ENCODE data around the gene SEMA5B.

The SEMA5B gene

DNA sequence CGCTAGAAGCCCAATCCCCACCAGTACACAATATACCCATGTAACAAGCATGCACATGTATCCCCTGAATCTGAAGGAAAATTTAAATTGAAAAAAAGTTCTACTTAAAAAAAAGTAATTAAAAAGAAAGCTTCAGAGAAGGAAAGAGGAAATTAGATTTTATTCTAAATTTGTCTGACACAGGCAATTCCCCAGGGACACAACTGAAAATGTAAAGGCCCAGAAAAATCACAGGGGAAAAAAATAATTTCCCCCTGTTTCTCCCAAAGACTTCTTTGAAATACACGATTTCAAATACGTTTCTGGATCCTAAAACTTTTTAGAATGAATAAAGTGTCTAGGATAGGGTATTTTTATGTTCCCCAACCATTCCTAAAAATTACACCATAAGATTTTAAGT lies 42.9 kb downstream of the SEMA5B start:
- TF ChIP-seq POLR2AphosphoS5 (IDR thresholded peaks at IDR 0.05; ENCODE audit: low read depth, low read length) (no peak), POU2F2 (IDR thresholded peaks at IDR 0.05; ENCODE audit: low read depth, low read length) (no peak), POLR2A (IDR thresholded peaks at IDR 0.05; ENCODE audit: low read depth, low read length) (no peak), TAF1 (IDR thresholded peaks at IDR 0.05; ENCODE audit: low read depth, low read length) (no peak), SPI1 (IDR thresholded peaks at IDR 0.05; ENCODE audit: low read depth, low read length) (no peak), PAX5 (IDR thresholded peaks at IDR 0.05; ENCODE audit: insufficient read depth, low read length, severe bottlenecking) (no peak)
- FAIRE-seq (no peak), DNase-seq (ENCODE audit: insufficient read length, low spot score) (no peak)

DNA sequence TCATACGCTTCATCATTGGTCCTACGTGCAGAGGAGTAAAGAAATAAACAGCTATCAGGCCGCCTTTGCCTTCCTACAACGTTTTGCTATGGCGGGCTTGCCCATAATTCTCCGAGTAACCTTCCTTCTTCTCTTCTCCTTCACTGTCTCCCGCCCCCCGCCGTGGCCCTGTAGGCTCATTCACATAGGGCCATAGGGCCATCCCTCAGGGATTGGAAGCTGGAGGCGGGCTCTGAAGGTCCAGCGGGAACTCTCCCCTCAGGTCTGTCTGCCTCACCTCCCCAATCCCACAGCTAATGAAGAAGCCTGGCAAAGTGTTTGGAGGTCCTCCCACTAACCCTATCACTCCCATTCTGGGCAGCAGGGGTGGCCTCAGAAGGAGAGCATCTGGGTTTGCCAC lies 43.6 kb downstream of the SEMA5B start:
- DNase-seq (ENCODE audit: insufficient read length, low spot score) (no peak), FAIRE-seq (no peak)
- TF ChIP-seq POLR2A (IDR thresholded peaks at IDR 0.05; ENCODE audit: low read depth, low read length) = no peak
- no peak for TF ChIP-seq TAF1 (IDR thresholded peaks at IDR 0.05; ENCODE audit: low read depth, low read length)
- TF ChIP-seq SPI1 (IDR thresholded peaks at IDR 0.05; ENCODE audit: low read depth, low read length) = no peak
- no peak for TF ChIP-seq POU2F2 (IDR thresholded peaks at IDR 0.05; ENCODE audit: low read depth, low read length)
- TF ChIP-seq PAX5 (IDR thresholded peaks at IDR 0.05; ENCODE audit: insufficient read depth, low read length, severe bottlenecking) = no peak
- no peak for TF ChIP-seq POLR2AphosphoS5 (IDR thresholded peaks at IDR 0.05; ENCODE audit: low read depth, low read length)

DNA sequence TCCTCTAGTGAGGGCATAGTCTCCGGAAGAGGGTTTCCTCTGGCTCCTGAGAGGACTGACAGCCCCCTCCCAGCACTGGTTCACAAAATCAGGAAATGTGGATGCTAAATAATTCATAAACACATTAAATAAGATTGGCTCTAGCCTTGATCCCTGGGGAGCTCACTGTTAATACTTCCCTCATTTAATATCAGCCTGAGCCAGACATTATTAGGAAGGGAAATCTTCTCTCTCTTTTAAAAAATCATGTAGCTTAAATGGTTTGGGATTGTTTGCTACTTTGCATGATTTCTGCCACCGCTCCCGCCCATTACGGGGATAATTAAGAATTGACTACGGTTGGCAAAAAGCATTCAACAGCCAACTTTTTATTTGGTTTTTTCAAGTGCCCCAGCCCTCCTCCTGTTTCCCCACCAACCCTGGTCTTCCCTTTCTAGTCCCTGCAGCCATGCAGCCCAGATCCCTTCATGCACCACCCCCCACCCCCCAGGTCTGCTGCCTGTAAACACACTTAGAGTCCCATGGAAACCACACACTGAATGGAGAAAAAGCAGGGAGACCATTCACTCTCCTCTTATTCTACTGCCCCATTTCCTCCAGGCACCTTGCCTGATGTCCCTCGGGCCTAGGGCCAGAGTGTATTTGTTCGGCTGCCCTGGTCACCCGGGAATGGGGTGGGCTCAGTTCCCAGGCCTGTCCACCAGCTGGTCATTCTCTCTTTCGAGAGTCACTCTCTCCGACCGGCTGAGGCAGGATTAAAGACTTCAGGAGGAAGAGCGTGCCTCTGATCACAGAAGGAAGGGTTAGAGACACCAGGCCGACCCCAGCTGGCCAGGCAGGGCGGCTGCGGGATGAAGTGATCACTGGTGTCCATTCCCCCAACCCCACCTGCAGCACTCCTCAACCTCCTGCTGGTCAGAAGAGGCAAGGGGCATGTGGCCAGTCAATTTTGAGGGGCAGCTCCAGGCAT lies 45.1 kb downstream of the SEMA5B start:
- FAIRE-seq (no peak), DNase-seq (ENCODE audit: insufficient read length, low spot score) (no peak)
- TF ChIP-seq SPI1 (IDR thresholded peaks at IDR 0.05; ENCODE audit: low read depth, low read length) = no peak
- TF ChIP-seq POU2F2 (IDR thresholded peaks at IDR 0.05; ENCODE audit: low read depth, low read length) = no peak
- TF ChIP-seq POLR2AphosphoS5 (IDR thresholded peaks at IDR 0.05; ENCODE audit: low read depth, low read length) = no peak

DNA sequence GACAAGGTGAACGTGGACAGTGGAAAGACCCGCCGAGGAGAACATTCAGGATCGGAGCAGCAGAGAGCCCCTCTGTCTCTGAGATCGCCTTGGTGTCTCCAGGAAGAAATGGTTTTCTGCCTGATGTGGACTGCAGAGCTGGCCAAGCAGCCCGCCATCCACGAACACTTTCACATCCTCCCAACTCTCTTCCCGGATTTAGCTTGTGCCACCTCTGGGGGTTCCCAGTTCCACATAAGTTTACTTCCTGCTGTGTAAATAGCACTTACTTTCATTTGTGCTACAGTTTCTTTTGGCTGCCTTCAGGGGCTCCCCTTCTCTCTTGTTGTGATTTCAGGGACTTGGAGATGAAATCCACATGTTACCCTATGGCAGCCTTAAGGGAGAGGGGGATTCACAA lies 48.4 kb downstream of the SEMA5B start:
- FAIRE-seq = no peak
- TF ChIP-seq TAF1 (IDR thresholded peaks at IDR 0.05; ENCODE audit: low read depth, low read length) (no peak), POLR2A (IDR thresholded peaks at IDR 0.05; ENCODE audit: low read depth, low read length) (no peak), SPI1 (IDR thresholded peaks at IDR 0.05; ENCODE audit: low read depth, low read length) (0 out of 2 replicates have a peak, but pooled peaks have one; percentile 10)
- DNase-seq (ENCODE audit: insufficient read length, low spot score) = no peak

DNA sequence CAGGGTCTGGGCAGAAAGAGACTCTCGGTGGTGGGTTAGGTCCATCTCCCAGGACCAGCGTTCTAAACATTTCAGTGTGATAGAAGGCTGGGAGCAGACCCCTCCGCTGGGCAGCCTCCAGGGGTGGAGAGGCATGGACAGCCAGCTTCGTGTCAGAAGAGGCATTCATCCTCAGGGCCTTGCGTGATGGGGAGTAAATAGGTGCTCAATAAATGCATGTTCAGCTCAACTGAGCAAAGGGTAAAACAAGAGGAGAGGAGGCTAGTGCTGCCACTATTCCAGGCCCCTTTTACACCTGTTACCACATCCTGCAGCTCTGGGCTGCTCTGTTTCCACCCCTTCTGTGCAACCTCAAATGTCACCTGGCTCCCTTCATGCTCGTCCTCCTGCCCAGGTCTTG lies 49.0 kb downstream of the SEMA5B start:
- no peak for TF ChIP-seq PAX5 (IDR thresholded peaks at IDR 0.05; ENCODE audit: insufficient read depth, low read length, severe bottlenecking)
- TF ChIP-seq POLR2A (IDR thresholded peaks at IDR 0.05; ENCODE audit: low read depth, low read length) = no peak
- TF ChIP-seq SPI1 (IDR thresholded peaks at IDR 0.05; ENCODE audit: low read depth, low read length) = no peak
- TF ChIP-seq TAF1 (IDR thresholded peaks at IDR 0.05; ENCODE audit: low read depth, low read length) = no peak
- TF ChIP-seq POU2F2 (IDR thresholded peaks at IDR 0.05; ENCODE audit: low read depth, low read length) = no peak
- TF ChIP-seq POLR2AphosphoS5 (IDR thresholded peaks at IDR 0.05; ENCODE audit: low read depth, low read length) = no peak
- DNase-seq (ENCODE audit: insufficient read length, low spot score) = no peak
- no peak for FAIRE-seq

DNA sequence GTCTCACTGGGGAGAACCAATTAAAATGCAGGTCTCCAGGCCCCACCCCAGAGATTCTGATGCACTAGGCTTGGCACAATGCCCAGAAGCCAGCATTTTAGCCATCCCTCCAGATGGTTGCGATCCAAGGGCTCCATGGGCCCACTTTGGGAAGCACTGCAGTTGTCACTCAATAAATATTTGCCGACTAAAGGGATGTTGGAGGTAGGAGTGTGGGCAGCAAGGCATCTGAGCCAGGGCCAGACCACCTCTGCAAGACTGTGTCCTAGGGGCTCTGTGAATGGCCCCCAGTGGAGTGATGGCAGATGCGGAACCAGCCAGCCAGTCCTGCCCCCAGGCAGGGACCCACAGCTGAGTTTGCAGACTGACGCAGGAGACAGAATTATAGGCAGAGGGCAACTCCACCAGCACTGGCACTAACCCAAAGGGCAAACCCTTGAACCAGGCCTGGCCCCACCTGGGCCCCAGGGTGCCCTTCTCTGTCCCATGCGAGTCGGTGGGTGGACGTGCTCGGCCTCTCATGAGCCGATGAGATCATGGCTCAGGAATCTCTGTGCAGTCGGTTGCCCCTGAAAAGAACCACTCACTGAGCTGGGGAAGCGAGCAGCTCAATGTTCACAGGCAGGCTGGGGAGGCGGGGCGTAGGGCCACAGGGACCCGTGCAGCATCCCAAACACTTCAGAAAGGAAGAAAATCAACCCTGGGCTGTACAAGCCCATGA lies 49.7 kb downstream of the SEMA5B start:
- TF ChIP-seq POU2F2 (IDR thresholded peaks at IDR 0.05; ENCODE audit: low read depth, low read length) (no peak), PAX5 (IDR thresholded peaks at IDR 0.05; ENCODE audit: insufficient read depth, low read length, severe bottlenecking) (no peak), TAF1 (IDR thresholded peaks at IDR 0.05; ENCODE audit: low read depth, low read length) (no peak), POLR2A (IDR thresholded peaks at IDR 0.05; ENCODE audit: low read depth, low read length) (no peak), POLR2AphosphoS5 (IDR thresholded peaks at IDR 0.05; ENCODE audit: low read depth, low read length) (no peak), SPI1 (IDR thresholded peaks at IDR 0.05; ENCODE audit: low read depth, low read length) (no peak)
- FAIRE-seq (no peak), DNase-seq (ENCODE audit: insufficient read length, low spot score) (no peak)

DNA sequence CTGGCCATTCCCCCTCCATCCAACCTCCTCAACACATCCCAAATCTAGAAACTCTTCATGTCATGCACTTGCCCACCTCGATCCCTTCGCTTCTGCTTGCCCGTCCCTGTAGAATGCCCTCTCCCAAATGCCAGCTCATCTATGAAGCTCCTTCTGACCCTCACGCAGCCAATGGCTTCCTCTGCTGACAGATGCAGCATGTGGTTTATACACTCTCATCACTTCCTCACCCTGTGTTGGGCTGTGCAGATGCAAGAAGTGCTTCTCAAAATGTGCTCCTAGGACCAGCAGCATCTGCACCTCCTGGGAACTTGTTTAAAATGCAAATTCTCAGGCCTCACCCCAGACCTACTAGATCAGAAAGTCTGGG lies 51.7 kb downstream of the SEMA5B start:
- FAIRE-seq = peak; percentile 83

DNA sequence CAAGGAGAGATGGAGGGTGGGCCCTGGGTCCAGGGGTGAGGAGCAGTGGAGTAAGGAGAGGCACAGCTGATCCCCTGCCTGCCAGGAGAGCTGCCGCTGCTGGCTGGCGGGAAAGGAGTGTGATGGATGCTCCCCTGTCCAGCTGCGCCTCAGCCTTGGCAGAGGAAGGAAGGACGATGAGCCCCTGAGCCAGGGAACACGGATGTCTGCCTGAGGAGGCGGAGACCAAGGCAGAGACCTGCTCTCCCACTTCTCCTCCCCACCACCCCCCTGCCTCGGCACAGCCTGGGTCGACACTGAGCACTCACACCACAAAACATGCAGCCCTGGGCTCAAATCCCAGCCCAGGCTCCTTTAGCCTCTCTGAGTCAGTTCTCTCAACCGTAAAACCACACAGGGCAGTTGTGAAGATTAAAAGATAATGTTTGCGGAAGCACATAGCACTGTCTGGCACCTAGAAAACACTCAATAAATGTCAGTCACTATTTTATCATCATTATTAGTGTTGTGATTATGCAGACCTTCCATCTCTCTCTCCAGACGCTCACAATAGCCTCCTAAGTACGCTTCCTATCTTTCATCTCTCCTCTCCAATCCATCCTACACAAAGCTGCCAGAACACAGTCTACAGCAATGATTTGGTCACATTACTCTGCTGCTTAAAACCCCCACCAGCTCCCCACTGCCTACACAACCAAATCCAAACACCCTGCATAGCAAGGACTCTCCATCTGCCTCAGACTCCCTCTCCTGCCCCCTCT lies 52.2 kb downstream of the SEMA5B start:
- FAIRE-seq (peak; percentile 63), DNase-seq (ENCODE audit: insufficient read length, low spot score) (peak; percentile 38)

More for the DNA sequence above, 51.7 kb downstream of the SEMA5B start:
- peak; percentile 64 for TF ChIP-seq SPI1 (IDR thresholded peaks at IDR 0.05; ENCODE audit: low read depth, low read length)
- TF ChIP-seq TAF1 (IDR thresholded peaks at IDR 0.05; ENCODE audit: low read depth, low read length) = no peak
- TF ChIP-seq PAX5 (IDR thresholded peaks at IDR 0.05; ENCODE audit: insufficient read depth, low read length, severe bottlenecking) = no peak
- TF ChIP-seq POLR2AphosphoS5 (IDR thresholded peaks at IDR 0.05; ENCODE audit: low read depth, low read length) = no peak
- DNase-seq (ENCODE audit: insufficient read length, low spot score) = no peak

DNA sequence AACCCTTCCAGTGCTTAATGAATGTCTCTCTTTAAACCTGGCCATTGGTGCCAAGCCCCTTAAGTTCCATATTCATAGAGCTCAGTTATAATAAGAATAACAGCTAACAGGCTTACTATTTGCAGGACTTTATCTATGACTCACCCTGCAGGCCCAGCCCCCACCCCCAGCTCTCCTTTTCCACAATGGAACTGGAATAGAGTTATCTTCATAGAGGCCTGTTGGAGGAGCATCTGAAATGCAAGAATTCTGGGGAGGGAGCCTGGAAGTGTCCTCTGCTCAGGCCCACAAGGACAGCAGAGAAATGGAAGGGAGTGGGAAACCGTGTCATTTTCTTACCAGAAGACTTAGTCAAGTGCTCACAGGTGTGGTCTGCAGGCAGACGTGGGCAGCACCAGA lies 52.8 kb downstream of the SEMA5B start:
- TF ChIP-seq SPI1 (IDR thresholded peaks at IDR 0.05; ENCODE audit: low read depth, low read length) (no peak), POLR2AphosphoS5 (IDR thresholded peaks at IDR 0.05; ENCODE audit: low read depth, low read length) (no peak), PAX5 (IDR thresholded peaks at IDR 0.05; ENCODE audit: insufficient read depth, low read length, severe bottlenecking) (no peak), POLR2A (IDR thresholded peaks at IDR 0.05; ENCODE audit: low read depth, low read length) (no peak), POU2F2 (IDR thresholded peaks at IDR 0.05; ENCODE audit: low read depth, low read length) (no peak), TAF1 (IDR thresholded peaks at IDR 0.05; ENCODE audit: low read depth, low read length) (no peak)
- DNase-seq (ENCODE audit: insufficient read length, low spot score) (no peak), FAIRE-seq (no peak)

More for the DNA sequence above, 52.2 kb downstream of the SEMA5B start:
- TF ChIP-seq SPI1 (IDR thresholded peaks at IDR 0.05; ENCODE audit: low read depth, low read length) = no peak
- no peak for TF ChIP-seq POLR2AphosphoS5 (IDR thresholded peaks at IDR 0.05; ENCODE audit: low read depth, low read length)
- TF ChIP-seq TAF1 (IDR thresholded peaks at IDR 0.05; ENCODE audit: low read depth, low read length) = no peak
- TF ChIP-seq POLR2A (IDR thresholded peaks at IDR 0.05; ENCODE audit: low read depth, low read length) = no peak
- no peak for TF ChIP-seq POU2F2 (IDR thresholded peaks at IDR 0.05; ENCODE audit: low read depth, low read length)
- no peak for TF ChIP-seq PAX5 (IDR thresholded peaks at IDR 0.05; ENCODE audit: insufficient read depth, low read length, severe bottlenecking)
